Activated CD4-positive, CD25-positive, alpha-beta regulatory T cell treated with anti-CD3 and anti-CD28 coated beads, Interleukin-2, amount 50 U/mL, for 24 hours (primary cell): ENCODE data around the gene PDZD2.
"Not testable (repeated sequence)": the region's sequence is repeated elsewhere in the genome, so short reads cannot be mapped to it uniquely, and the experiment has no call there.

Experiments
- ATAC-seq, 2 donors: fragments of 150-1000 bp; cut with Tn5 transposase; one replicate each; pipeline ENCODE4 v1.10.0; 2021; ENCODE audit warnings: mild to moderate bottlenecking in 1 of 2, moderate library complexity in 1 of 2

PDZD2 gene

GRCh38 chr5:31741496-31741895 lies 102.6 kb downstream of the PDZD2 start:
- no peak for ATAC-seq

GRCh38 chr5:31743678-31744077 lies 104.7 kb downstream of the PDZD2 start:
- no peak for ATAC-seq

- no peak for ATAC-seq
Observed at GRCh38 chr5:31748458-31749172, 109.7 kb downstream of the PDZD2 start.

GRCh38 chr5:31750215-31750614 lies 111.3 kb downstream of the PDZD2 start:
- ATAC-seq = no peak

GRCh38 chr5:31751610-31752009 lies 112.7 kb downstream of the PDZD2 start:
- no peak for ATAC-seq

- no peak for ATAC-seq
Observed at GRCh38 chr5:31753700-31754357, 114.9 kb downstream of the PDZD2 start.

- ATAC-seq = no peak
Observed at GRCh38 chr5:31754358-31754704, 115.4 kb downstream of the PDZD2 start.

GRCh38 chr5:31754741-31755675 lies 116.1 kb downstream of the PDZD2 start:
- no peak for ATAC-seq

- ATAC-seq = no peak
Observed at GRCh38 chr5:31755676-31756230, 116.8 kb downstream of the PDZD2 start.

GRCh38 chr5:31757806-31758205 lies 118.9 kb downstream of the PDZD2 start:
- ATAC-seq = no peak

GRCh38 chr5:31758803-31759425 lies 120.0 kb downstream of the PDZD2 start:
- ATAC-seq = no peak

- no peak for ATAC-seq
Observed at GRCh38 chr5:31759925-31760324, 121.0 kb downstream of the PDZD2 start.

- ATAC-seq = no peak
Observed at GRCh38 chr5:31761877-31762276, 122.9 kb downstream of the PDZD2 start.

GRCh38 chr5:31763424-31763823 lies 124.5 kb downstream of the PDZD2 start:
- ATAC-seq = no peak

- ATAC-seq = not testable (repeated sequence)
Observed at GRCh38 chr5:31764687-31765086, 125.8 kb downstream of the PDZD2 start.

GRCh38 chr5:31767335-31768031 lies 128.6 kb downstream of the PDZD2 start:
- ATAC-seq = no peak

- no peak for ATAC-seq
Observed at GRCh38 chr5:31768046-31768445, 129.1 kb downstream of the PDZD2 start.

GRCh38 chr5:31768784-31769183 lies 129.9 kb downstream of the PDZD2 start:
- no peak for ATAC-seq

GRCh38 chr5:31769530-31769929 lies 130.6 kb downstream of the PDZD2 start:
- no peak for ATAC-seq

GRCh38 chr5:31770132-31770720 lies 131.3 kb downstream of the PDZD2 start:
- no peak for ATAC-seq

GRCh38 chr5:31770998-31771397 lies 132.1 kb downstream of the PDZD2 start:
- peak; percentile 83 to 87 for ATAC-seq

GRCh38 chr5:31771500-31771899 lies 132.6 kb downstream of the PDZD2 start:
- ATAC-seq = no peak
